Endothelial cell of umbilical vein (primary cell): ENCODE data around the gene CEP68.

Experiments used
- EZH2 ChIP-seq: IDR thresholded peaks from 2 replicates; pipeline ENCODE4 v1.6.1; 2012; ENCODE audit warnings: borderline replicate concordance, low read depth, mild to moderate bottlenecking, moderate library complexity, low read length, inconsistent platforms; ENCODE audit not compliant: severe bottlenecking
- JUN ChIP-seq: IDR thresholded peaks from 2 replicates; pipeline ENCODE4 v1.6.1; 2011; ENCODE audit warnings: borderline replicate concordance, low read depth; ENCODE audit not compliant: insufficient read length, insufficient read depth
- POLR2A ChIP-seq: IDR thresholded peaks from 2 replicates; pipeline ENCODE4 v1.6.1; 2012; ENCODE audit warnings: low read depth, mild to moderate bottlenecking, control low read depth, low read length
- POLR2AphosphoS5 ChIP-seq: IDR thresholded peaks from 2 replicates; pipeline ENCODE4 v1.6.1; 2012; ENCODE audit warnings: low read depth, mild to moderate bottlenecking, control low read depth, low read length, moderate library complexity; ENCODE audit not compliant: insufficient read depth
- TF ChIP-seq, protein P1 (sequence below), 2 donors: IDR thresholded peaks; 1 replicate in 1 of 2; 2 replicates in 1 of 2; pipeline ENCODE4 v1.5.1; 2011; ENCODE audit warnings: low read length in 2 of 2, mild to moderate bottlenecking in 2 of 2, moderate library complexity in 2 of 2, control low read depth in 1 of 2, inconsistent platforms in 1 of 2, low read depth in 1 of 2; ENCODE audit not compliant: insufficient read depth in 1 of 2; ENCODE audit errors: extremely low read depth in 1 of 2
- TF ChIP-seq, protein P2 (sequence below): IDR thresholded peaks from 2 replicates; pipeline ENCODE4 v1.6.1; 2011; ENCODE audit not compliant: insufficient read depth, insufficient read length

DNA sequence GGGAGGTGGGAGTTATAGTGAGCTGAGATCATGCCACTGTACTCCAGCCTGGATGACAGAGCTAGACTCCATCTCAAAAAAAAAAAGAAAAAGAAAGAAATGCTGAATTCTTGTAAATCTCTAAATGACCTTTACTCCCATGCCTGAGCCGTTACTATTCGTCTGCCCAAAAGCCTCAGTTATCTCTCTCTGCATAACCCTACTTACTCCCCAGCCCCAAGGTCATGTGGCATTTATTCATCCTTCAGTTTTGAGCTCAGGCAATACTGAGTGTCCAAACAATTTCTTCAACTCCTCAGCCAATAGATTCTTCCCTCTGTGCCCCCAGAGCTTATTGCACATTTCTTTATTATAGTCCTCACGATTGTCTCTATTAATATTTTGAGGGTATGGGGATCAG is 44.9 kb downstream of the CEP68 start:
- TF ChIP-seq, protein P1, sequence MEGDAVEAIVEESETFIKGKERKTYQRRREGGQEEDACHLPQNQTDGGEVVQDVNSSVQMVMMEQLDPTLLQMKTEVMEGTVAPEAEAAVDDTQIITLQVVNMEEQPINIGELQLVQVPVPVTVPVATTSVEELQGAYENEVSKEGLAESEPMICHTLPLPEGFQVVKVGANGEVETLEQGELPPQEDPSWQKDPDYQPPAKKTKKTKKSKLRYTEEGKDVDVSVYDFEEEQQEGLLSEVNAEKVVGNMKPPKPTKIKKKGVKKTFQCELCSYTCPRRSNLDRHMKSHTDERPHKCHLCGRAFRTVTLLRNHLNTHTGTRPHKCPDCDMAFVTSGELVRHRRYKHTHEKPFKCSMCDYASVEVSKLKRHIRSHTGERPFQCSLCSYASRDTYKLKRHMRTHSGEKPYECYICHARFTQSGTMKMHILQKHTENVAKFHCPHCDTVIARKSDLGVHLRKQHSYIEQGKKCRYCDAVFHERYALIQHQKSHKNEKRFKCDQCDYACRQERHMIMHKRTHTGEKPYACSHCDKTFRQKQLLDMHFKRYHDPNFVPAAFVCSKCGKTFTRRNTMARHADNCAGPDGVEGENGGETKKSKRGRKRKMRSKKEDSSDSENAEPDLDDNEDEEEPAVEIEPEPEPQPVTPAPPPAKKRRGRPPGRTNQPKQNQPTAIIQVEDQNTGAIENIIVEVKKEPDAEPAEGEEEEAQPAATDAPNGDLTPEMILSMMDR (IDR thresholded peaks at IDR 0.05; ENCODE audit: extremely low read depth in 1 of 2, insufficient read depth in 1 of 2, low read depth in 1 of 2, low read length in 2 of 2): no peak
- TF ChIP-seq POLR2A (no peak), EZH2 (no peak), JUN (no peak), POLR2AphosphoS5 (no peak)
- TF ChIP-seq, protein P2, sequence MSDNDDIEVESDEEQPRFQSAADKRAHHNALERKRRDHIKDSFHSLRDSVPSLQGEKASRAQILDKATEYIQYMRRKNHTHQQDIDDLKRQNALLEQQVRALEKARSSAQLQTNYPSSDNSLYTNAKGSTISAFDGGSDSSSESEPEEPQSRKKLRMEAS: no peak
